Heart right ventricle (tissue), 16 donors: Measurements from ENCODE around the gene IL1R2. TPM values are rescaled to one million over a fixed set of nuclear protein-coding genes. Genes with fewer than 3 reads are reported as not detected.

Experiments used
- ATAC-seq, 8 donors: fragments of 200-7000 bp; cut with Tn5 transposase; one replicate each; pipeline ENCODE4 v1.9.1; 2020; ENCODE audit warnings: mild to moderate bottlenecking in 8 of 8, moderate library complexity in 8 of 8, moderate number of reproducible peaks in 1 of 8
- DNase-seq, 2 donors: peaks; one replicate each; pipeline ENCODE4 v3.0.0-alpha.2; 2020
- H3K27ac ChIP-seq, 10 donors: fragments of 200-600 bp; sonication (generic) in 2 of 10; one replicate each; pipeline versions ENCODE4 v1.5.0 to v1.8.0; 2020 to 2022; ENCODE audit warnings: mild to moderate bottlenecking in 3 of 10
- H3K27me3 ChIP-seq, 7 donors: fragments of 200-600 bp; one replicate each; pipeline ENCODE4 v1.8.0; 2021 to 2022; ENCODE audit warnings: mild to moderate bottlenecking in 2 of 7
- H3K36me3 ChIP-seq, 9 donors: fragments of 200-600 bp; sonication (generic) in 1 of 9; one replicate each; pipeline versions ENCODE4 v1.5.0 to v1.8.0; 2020 to 2022; ENCODE audit warnings: mild to moderate bottlenecking in 2 of 9
- H3K4me1 ChIP-seq, 9 donors: fragments of 200-600 bp; sonication (generic) in 1 of 9; one replicate each; pipeline versions ENCODE4 v1.5.0 to v1.8.0; 2020 to 2022; ENCODE audit warnings: mild to moderate bottlenecking in 4 of 9
- H3K4me3 ChIP-seq, 10 donors: fragments of 200-600 bp; sonication (generic) in 2 of 10; one replicate each; pipeline versions ENCODE4 v1.5.0 to v1.8.0; 2020 to 2022; ENCODE audit warnings: mild to moderate bottlenecking in 7 of 10, moderate library complexity in 2 of 10
- H3K9me3 ChIP-seq, 11 donors: fragments of 200-600 bp in 10 of 11; sonication (generic) in 2 of 11; one replicate each; pipeline versions ENCODE4 v1.5.0 to v1.8.0; 2013 to 2022; ENCODE audit warnings: mild to moderate bottlenecking in 2 of 11, control low read depth in 1 of 11, moderate library complexity in 1 of 11
- CTCF ChIP-seq, 9 donors: fragments of 200-600 bp; sonication (generic) in 2 of 9; IDR thresholded peaks; one replicate each; pipeline versions ENCODE4 v1.5.0 to v1.8.0; 2021 to 2022; ENCODE audit warnings: antibody characterized with exemption in 9 of 9, mild to moderate bottlenecking in 5 of 9, moderate library complexity in 1 of 9
- WGBS, 2 donors: extraction: QIAGEN DNeasy Blood & Tissue Kit; methylation state at CpG; one replicate each; pipeline ENCODE4 v1.1.7; 2013; ENCODE audit warnings: inconsistent platforms in 1 of 2; 5-methylcytosine and 5-hydroxymethylcytosine counted together
- intact Hi-C, 10 donors: fragments of 100-400 bp; cut with DNase I; formaldehyde crosslinking; loops; one replicate each; pipeline versions ENCODE4 v1.11.1 to v1.14.2; 2022
- polyA plus RNA-seq, 2 donors: library from polyadenylated mRNA; stranded (reverse); fragments of 200-250 nt; gene quantifications; one replicate each; pipeline ENCODE4 v1.2.3, GENCODE V29; 2013
- total RNA-seq, 10 donors: library from RNA; stranded (reverse); fragmentation: NEBNext Ultra II Directional in 3 of 10; extraction: Animal tissue kit (Norgen Biotek cat#: 25700) in 3 of 10; gene quantifications; one replicate each; pipeline versions ENCODE4 v1.2.1 to v1.2.4, GENCODE V29; 2021 to 2023
- donor health status: Arrhythmogenic right ventricular cardiomyopathy.
- donor health status: ischemic (EF 13 %, LVEDD 7.1; RV severe dilation, severe dysfunction).
- donor health status: healthy with polysubstance abuse.
- donor health status: DM: no; HTN: yes; CAD: no.
- donor health status: DM: no; HTN: no; CAD: no.
- donor health status: ischemic (EF 25% LVEDD 6.9; RV normal size, moderate dysfunction).
- donor health status: ischemic (EF 25% LVEDD 5.7; RV mildly dilated, moderate dysfunction).
- donor health status: healthy.
- donor health status: DM: yes; HTN: yes; CAD: no.
- donor health status: Ischemic cardiomyopathy.
- donor health status: ischemic (EF 35%, LVEDD 5.7; RV mildly dilated, moderate dysfunction).
- donor health status: nonischemic (EF 11% LVEDD 7.7; RV severe dilation, severe dysfunction).
- donor health status: DM: yes; HTN: yes; CAD: no.
- donor health status: PGD.
- donor health status: ischemic (EF 29% LVEDD 5.4; RV normal size, mild dysfunction).
- donor health status: nonischemic (EF 23%, LVEDD 6.1; RV moderate dilation, normal function).

The IL1R2 gene
- total and polyA plus RNA-seq, 12 donors, result 0.34 to 9.4 (median 1.5) TPM; not detected in 2

- H3K36me3 ChIP-seq, result no peaks in the 10 kb centered on the region
- H3K27me3 ChIP-seq, result no peaks in the 10 kb centered on the region
- 84 to 87% methylated on average over 11 of the region's 11 CpGs for WGBS, 2 donors
- no peak for DNase-seq
- H3K27ac ChIP-seq, result peak overlapping the region in 6 of 10 donors; percentile 37 to 93 (median 79)
- intact Hi-C loops, result no loop called here
- peak in 2 of 8 donors; percentile 3 to 27 for ATAC-seq
- TF ChIP-seq CTCF (IDR thresholded peaks at IDR 0.05), result no peak
- H3K9me3 ChIP-seq, result no peaks in the 10 kb centered on the region
- peaks cover 0 to 59% (median 10%) of the 10 kb centered on the region in 9 donors for H3K4me1 ChIP-seq
- peak overlapping the region in 1 of 10 donors; percentile 41 for H3K4me3 ChIP-seq
Measured at GRCh38 chr2:101962309-101962708, 29.5 kb upstream of the IL1R2 start.

GRCh38 chr2:101963198-101963597 lies 28.6 kb upstream of the IL1R2 start:
- 82 to 87% methylated on average over 4 of the region's 4 CpGs for WGBS, 2 donors
- H3K27me3 ChIP-seq, result no peaks in the 10 kb centered on the region
- H3K27ac ChIP-seq, result peak overlapping the region in 1 of 10 donors; percentile 93
- DNase-seq (no peak), ATAC-seq (no peak)
- no peaks in the 10 kb centered on the region for H3K9me3 ChIP-seq
- H3K36me3 ChIP-seq, result no peaks in the 10 kb centered on the region
- TF ChIP-seq CTCF (IDR thresholded peaks at IDR 0.05), result no peak
- H3K4me3 ChIP-seq, result no peak overlapping the region
- H3K4me1 ChIP-seq, result peaks cover 0 to 61% (median 10%) of the 10 kb centered on the region in 9 donors
- intact Hi-C loops, result no loop called here

- no peak overlapping the region for H3K4me3 ChIP-seq
- H3K9me3 ChIP-seq, result peaks cover 0 to 12% (median 0%) of the 10 kb centered on the region in 11 donors
- intact Hi-C loops, result no loop called here
- H3K27me3 ChIP-seq, result no peaks in the 10 kb centered on the region
- 87% methylated on average over 7 of the region's 7 CpGs for WGBS, 2 donors
- no peak for TF ChIP-seq CTCF (IDR thresholded peaks at IDR 0.05)
- no peaks in the 10 kb centered on the region for H3K36me3 ChIP-seq
- peaks cover 0 to 40% (median 0%) of the 10 kb centered on the region in 9 donors for H3K4me1 ChIP-seq
- peak overlapping the region in 1 of 10 donors; percentile 47 for H3K27ac ChIP-seq
- no peak for DNase-seq
- ATAC-seq, result peak in 1 of 8 donors; percentile 37
Measured at GRCh38 chr2:101967826-101968513, 23.8 kb upstream of the IL1R2 start.

- 83 to 88% methylated on average over 3 of the region's 3 CpGs for WGBS, 2 donors
- Histone ChIP-seq H3K4me3 (no peak overlapping the region), H3K27me3 (no peaks in the 10 kb centered on the region), H3K9me3 (peaks cover 0 to 12% (median 0%) of the 10 kb centered on the region in 11 donors), H3K27ac (no peak overlapping the region), H3K4me1 (peaks cover 0 to 51% (median 0%) of the 10 kb centered on the region in 9 donors), H3K36me3 (no peaks in the 10 kb centered on the region)
- ATAC-seq (no peak), DNase-seq (no peak)
- intact Hi-C loops, result no loop called here
- no peak for TF ChIP-seq CTCF (IDR thresholded peaks at IDR 0.05)
Measured at GRCh38 chr2:101969723-101970122, 22.0 kb upstream of the IL1R2 start.
